ENCODE results near the gene NFASC. TPM values are rescaled to one million over a fixed set of nuclear protein-coding genes. Genes with fewer than 3 reads are reported as not detected.

The NFASC gene
- total RNA-seq, 1 experiment from 2014 or later, result 16.9 TPM

DNA sequence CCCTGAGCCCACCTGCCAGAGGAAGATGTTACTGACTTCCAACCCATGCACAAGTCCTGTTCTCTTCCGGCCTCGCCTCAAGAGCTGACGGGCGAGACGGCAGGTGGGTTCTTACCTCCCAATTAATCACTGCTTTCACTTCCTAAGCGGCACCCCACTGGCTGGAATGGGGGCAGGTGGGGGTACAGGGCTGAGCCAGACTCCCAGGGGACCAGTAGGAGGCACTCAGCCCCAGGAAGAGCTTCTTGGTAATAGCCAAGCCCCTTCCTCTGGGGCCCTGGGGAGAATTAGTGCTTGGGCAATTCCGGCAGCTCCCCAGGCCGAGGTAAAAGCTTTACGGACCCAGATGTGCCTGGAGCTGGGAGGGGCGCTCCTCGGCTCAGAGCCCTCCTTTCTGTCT lies 182.0 kb downstream of the NFASC start:
- TF ChIP-seq POLR2AphosphoS5 (IDR thresholded peaks at IDR 0.05; ENCODE audit: low read depth, low read length), result no peak
- TF ChIP-seq TCF7L2 (IDR thresholded peaks at IDR 0.05; ENCODE audit: low read depth, low read length), result no peak
- TF ChIP-seq, protein P1, sequence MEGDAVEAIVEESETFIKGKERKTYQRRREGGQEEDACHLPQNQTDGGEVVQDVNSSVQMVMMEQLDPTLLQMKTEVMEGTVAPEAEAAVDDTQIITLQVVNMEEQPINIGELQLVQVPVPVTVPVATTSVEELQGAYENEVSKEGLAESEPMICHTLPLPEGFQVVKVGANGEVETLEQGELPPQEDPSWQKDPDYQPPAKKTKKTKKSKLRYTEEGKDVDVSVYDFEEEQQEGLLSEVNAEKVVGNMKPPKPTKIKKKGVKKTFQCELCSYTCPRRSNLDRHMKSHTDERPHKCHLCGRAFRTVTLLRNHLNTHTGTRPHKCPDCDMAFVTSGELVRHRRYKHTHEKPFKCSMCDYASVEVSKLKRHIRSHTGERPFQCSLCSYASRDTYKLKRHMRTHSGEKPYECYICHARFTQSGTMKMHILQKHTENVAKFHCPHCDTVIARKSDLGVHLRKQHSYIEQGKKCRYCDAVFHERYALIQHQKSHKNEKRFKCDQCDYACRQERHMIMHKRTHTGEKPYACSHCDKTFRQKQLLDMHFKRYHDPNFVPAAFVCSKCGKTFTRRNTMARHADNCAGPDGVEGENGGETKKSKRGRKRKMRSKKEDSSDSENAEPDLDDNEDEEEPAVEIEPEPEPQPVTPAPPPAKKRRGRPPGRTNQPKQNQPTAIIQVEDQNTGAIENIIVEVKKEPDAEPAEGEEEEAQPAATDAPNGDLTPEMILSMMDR (IDR thresholded peaks at IDR 0.05), result no peak
- TF ChIP-seq SIN3A (IDR thresholded peaks at IDR 0.05; ENCODE audit: borderline replicate concordance, insufficient read depth, low read depth, low read length), result no peak
- TF ChIP-seq, protein P2, sequence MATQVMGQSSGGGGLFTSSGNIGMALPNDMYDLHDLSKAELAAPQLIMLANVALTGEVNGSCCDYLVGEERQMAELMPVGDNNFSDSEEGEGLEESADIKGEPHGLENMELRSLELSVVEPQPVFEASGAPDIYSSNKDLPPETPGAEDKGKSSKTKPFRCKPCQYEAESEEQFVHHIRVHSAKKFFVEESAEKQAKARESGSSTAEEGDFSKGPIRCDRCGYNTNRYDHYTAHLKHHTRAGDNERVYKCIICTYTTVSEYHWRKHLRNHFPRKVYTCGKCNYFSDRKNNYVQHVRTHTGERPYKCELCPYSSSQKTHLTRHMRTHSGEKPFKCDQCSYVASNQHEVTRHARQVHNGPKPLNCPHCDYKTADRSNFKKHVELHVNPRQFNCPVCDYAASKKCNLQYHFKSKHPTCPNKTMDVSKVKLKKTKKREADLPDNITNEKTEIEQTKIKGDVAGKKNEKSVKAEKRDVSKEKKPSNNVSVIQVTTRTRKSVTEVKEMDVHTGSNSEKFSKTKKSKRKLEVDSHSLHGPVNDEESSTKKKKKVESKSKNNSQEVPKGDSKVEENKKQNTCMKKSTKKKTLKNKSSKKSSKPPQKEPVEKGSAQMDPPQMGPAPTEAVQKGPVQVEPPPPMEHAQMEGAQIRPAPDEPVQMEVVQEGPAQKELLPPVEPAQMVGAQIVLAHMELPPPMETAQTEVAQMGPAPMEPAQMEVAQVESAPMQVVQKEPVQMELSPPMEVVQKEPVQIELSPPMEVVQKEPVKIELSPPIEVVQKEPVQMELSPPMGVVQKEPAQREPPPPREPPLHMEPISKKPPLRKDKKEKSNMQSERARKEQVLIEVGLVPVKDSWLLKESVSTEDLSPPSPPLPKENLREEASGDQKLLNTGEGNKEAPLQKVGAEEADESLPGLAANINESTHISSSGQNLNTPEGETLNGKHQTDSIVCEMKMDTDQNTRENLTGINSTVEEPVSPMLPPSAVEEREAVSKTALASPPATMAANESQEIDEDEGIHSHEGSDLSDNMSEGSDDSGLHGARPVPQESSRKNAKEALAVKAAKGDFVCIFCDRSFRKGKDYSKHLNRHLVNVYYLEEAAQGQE (IDR thresholded peaks at IDR 0.05; ENCODE audit: insufficient read depth in 1 of 2, low read depth in 2 of 2, low read length in 1 of 2), result no peak
- Histone ChIP-seq H3K36me3 (ENCODE audit: control insufficient read depth, insufficient read depth, low read length) (no peaks in the 10 kb centered on the region), H3K4me1 (ENCODE audit: control insufficient read depth, insufficient read depth, low read length) (no peaks in the 10 kb centered on the region), H3K27ac (ENCODE audit: low read length) (no peak overlapping the region), H3K9me3 (ENCODE audit: control insufficient read depth, insufficient read depth, low read depth, low read length) (no peaks in the 10 kb centered on the region), H3K4me3 (ENCODE audit: low read depth in 2 of 2, low read length in 2 of 2) (no peak overlapping the region), H3K27me3 (ENCODE audit: control insufficient read depth, insufficient read depth, low read length) (no peaks in the 10 kb centered on the region; the same call in 1 of the 2 replicates)
- ChIA-PET POLR2A (interaction anchor here (0.5 kb wide), 1 partner anchor 24 kb away, joined by 3 read pairs; no protein-coding TSS in a partner anchor), CTCF (interaction anchor here (1.8 kb wide), 1 partner anchor 9 kb away, joined by 10 read pairs; no protein-coding TSS in a partner anchor)
- DNase-seq (ENCODE audit: low read depth, low spot score), result no peak
- no peak for ATAC-seq
- no TSS peak for BruUV-seq (replicated peaks)
- intact Hi-C loops (cut with micrococcal nuclease; ENCODE audit: unreplicated experiment) (no loop called here), in situ Hi-C loops (cut with HindIII; ENCODE audit: low pct_unique_long_range_greater_than_20kb, low sequenced_read_pairs) (no loop called here)

DNA sequence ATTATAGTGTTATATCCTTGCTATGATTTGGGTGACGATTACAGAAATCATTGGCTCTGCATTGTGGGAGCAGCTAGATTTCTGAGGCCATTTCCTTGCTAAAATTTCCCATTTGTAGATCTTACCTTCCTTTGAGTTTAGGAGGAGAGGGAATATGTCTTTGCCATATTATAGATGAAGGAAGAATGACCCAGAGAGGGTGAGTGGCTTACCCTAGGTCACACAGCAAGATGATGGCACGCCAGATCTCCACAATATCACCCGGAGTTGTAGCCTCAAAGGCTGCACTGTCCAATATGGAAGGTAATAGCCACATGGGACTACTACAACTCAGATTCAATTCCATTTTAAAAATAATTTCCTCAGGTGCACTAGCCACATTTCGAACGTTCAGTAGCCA lies 182.6 kb downstream of the NFASC start:
- no peak for ATAC-seq
- H3K27me3 ChIP-seq (ENCODE audit: control insufficient read depth, insufficient read depth, low read length), result no peaks in the 10 kb centered on the region; the same call in 1 of the 2 replicates

More for the DNA sequence above, 182.6 kb downstream of the NFASC start:
- POLR2A ChIA-PET, result no interaction called here
- intact Hi-C loops (cut with micrococcal nuclease; ENCODE audit: unreplicated experiment), result no loop called here
- H3K4me3 ChIP-seq (ENCODE audit: low read depth in 2 of 2, low read length in 2 of 2), result no peak overlapping the region
- BruUV-seq (replicated peaks), result no TSS peak
- in situ Hi-C loops (cut with HindIII; ENCODE audit: low pct_unique_long_range_greater_than_20kb, low sequenced_read_pairs), result no loop called here
- no peak for TF ChIP-seq POLR2AphosphoS5 (IDR thresholded peaks at IDR 0.05; ENCODE audit: low read depth, low read length)
- TF ChIP-seq, protein P1 (IDR thresholded peaks at IDR 0.05), result no peak
- TF ChIP-seq TCF7L2 (IDR thresholded peaks at IDR 0.05; ENCODE audit: low read depth, low read length), result no peak
- TF ChIP-seq, protein P2 (IDR thresholded peaks at IDR 0.05; ENCODE audit: insufficient read depth in 1 of 2, low read depth in 2 of 2, low read length in 1 of 2), result no peak
- TF ChIP-seq SIN3A (IDR thresholded peaks at IDR 0.05; ENCODE audit: borderline replicate concordance, insufficient read depth, low read depth, low read length), result no peak
- DNase-seq (ENCODE audit: low read depth, low spot score), result no peak
- no peaks in the 10 kb centered on the region for H3K4me1 ChIP-seq (ENCODE audit: control insufficient read depth, insufficient read depth, low read length)
- H3K9me3 ChIP-seq (ENCODE audit: control insufficient read depth, insufficient read depth, low read depth, low read length), result no peaks in the 10 kb centered on the region
- CTCF ChIA-PET, result no interaction called here
- H3K36me3 ChIP-seq (ENCODE audit: control insufficient read depth, insufficient read depth, low read length), result no peaks in the 10 kb centered on the region
- no peak overlapping the region for H3K27ac ChIP-seq (ENCODE audit: low read length)
